NCI-H82 treated with DMSO at 0.1 percent for 48 hours (cell line): ENCODE measurements around the gene MTX3.

ENCODE experiments used
- DNase-seq: peaks from one replicate; lab custom pipeline; 2025; ENCODE audit not compliant: unreplicated experiment; lab: John Stamatoyannopoulos, UW

Gene MTX3

DNA sequence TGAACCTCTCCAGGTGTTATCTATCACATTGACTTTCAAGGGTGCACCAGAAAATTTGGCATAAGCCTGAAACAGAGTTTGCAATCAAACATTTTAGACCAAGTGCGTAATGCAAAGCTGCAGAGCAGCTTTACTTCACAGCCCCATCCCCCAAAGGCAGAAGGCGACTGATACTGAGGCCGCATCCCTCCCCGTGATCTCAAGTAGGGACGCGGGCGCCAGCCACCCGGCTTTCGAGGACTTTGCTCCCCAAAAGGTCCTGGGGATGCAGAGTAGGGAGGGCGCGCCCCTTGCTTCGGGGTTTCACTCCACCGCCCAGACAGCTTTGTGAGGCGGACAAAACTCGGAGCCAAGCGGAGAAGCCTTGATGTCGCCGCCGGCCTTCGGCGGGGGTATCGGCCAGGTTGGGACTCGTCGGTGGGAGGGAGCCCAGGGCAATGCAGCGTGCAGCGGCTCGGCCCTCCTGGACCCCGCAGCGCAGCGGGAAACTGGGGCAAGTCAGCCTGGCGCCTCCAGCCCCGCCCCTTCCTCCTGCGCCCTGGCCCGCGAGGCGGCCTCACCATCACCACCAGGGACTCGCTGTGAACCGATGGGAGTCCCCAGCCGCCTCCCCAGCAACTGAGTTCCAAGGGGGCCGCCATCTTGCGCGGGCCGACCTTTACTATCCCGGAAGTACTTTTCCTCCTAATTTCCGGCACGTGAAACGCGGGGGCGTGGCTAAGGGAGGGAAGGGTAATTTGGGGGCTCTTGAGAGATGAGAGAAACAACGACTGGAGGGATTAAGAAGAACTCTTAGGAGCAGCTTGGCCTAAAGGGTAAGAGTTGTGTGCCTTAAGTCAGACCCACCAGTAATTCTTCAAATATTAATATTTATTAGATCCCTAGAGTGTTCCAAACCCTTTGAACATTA is at the start of gene MTX3:
MTX3 (minus strand) TSS at position 665 of the 910 bp plus-strand sequence; CDS start at position 641, 24 bp downstream.
- peak; percentile 86 for DNase-seq

GRCh38 chr5:80039650-80040049 is 48.6 kb upstream of the MTX3 start:
- DNase-seq: no peak

DNA sequence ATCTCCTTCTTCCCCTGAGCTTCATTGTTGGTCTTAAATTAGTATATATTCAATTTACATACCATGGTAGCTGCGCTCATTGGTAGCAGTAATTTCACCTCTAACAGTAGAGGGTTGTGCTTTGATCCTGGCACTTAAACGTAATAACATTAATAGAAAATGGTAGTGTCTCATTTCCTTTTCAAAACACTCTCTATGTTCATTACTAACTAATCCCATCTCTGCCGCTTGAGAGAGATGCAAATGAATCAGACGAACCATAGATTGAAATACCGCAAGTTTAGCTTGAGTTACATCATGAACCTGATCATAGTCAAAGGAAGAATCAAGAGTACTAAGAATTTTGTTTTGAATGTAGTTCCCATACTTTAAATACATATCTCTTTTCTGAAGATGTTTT is 46.3 kb upstream of the MTX3 start:
- peak; percentile 64 for DNase-seq

DNA sequence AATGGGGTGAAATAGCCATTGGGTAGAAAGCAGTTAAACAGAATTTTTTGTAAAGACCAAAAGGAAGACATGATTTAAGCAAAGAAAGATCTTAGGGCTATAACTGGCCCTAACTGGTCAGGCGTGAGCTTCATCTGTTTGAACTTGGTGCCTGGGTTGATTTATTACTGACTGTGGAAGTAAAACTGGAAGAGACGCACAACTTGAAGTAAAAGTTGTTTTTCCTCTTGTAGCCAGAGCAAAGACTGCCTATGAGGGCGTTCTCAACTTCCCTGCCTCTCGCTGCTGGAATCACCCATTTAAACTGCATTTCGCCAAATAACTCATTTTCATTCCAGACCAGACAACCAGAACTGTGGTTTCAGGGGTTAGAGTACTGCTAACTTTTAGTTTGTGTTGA is 45.6 kb upstream of the MTX3 start:
- DNase-seq: no peak

DNA sequence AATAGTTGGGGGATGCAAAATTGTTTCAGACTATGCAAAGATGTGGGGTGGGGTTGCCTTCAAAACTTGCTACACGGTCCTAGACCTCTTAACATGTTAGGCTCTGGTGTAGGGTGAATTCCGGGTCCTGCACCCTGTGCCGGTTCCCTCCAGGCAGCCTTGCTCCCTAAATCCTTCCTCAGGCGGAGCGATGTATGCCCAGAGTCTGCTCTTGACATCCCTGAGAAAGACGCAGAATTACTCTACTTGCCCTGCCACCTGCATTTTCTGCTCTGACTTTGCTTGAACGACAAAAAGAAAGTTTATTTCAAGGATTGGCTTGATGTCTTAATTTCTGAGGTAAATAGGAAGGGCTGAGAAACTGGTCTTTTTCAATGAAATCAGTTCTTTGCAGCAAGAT is 44.8 kb upstream of the MTX3 start:
- no peak for DNase-seq

GRCh38 chr5:80034962-80035821 is 44.1 kb upstream of the MTX3 start, which contains the start of gene THBS4:
THBS4 (plus strand) TSS chr5:80035348; CDS start chr5:80035538, 190 bp downstream.
- no peak for DNase-seq

- DNase-seq: no peak
Measured at GRCh38 chr5:80034559-80034958, 43.5 kb upstream of the MTX3 start.

DNA sequence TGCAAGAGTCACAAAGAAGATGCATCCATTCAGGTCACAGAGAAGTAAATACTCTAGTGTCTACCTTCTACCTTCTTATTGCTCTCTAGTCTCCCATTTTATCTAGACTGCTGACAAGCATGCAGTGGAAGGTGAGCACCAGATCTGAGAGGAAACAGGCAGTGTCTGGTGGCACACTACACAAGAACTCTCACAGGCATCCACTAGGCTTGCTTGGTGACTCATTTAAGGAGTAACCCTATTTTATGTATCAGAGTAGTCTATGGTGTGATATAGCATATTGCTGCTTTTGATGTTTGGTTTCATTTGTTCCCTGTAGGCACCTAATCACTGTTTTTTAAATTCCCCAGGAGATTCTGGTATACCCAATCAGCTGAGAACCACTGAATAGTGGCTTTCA is 42.5 kb upstream of the MTX3 start:
- DNase-seq: no peak

DNA sequence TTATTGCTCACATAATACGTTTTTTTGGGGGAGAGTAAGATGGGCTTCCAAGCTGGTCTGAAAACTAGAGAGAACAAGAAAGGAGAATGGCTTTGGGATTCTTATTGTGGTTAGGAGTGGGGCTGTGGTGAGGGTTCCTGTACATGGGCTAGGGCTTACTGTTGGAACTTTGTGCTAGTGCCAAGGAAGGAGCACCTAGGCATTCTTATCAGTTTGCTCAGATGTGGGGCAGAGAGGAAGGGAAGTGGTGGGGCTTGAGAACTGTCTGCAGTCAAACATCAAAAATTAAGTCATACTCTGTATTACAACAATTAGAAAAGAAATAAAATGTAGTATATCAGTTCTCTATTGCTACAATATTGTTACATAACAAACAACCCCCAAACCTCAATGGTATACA is 40.0 kb upstream of the MTX3 start:
- DNase-seq: no peak

- DNase-seq: no peak
Measured at GRCh38 chr5:80026841-80027240, 35.8 kb upstream of the MTX3 start.

GRCh38 chr5:80025069-80025468 is 34.0 kb upstream of the MTX3 start:
- DNase-seq: no peak

DNA sequence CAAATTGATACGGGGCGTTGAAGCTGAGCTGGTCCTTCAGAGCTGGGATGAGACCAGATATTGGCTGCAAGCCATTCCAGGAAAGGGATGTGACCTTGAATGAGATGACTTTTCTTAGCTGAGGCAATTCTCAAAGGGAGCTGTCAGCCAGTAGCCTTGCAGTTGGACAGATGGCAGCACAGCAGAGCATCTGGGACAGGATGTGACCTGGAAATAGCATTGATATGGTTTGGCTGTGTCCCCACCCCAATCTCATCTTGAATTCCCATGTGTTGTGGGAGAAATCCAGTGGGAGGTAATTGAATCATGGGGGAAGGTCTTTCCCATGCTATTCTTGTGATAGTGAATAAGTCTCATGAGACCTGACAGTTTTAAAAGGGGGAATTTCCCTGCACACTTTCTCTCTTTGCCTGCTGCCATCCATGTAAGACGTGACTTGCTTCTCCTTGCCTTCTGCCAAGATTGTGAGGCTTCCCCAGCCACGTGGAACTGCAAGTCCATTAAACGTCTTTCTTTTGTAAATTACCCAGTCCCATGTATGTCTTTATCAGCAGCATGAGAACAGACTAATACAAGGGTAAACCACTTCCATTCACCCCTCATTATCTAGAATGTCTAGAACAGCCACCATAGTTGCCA is 19.8 kb upstream of the MTX3 start:
- no peak for DNase-seq

DNA sequence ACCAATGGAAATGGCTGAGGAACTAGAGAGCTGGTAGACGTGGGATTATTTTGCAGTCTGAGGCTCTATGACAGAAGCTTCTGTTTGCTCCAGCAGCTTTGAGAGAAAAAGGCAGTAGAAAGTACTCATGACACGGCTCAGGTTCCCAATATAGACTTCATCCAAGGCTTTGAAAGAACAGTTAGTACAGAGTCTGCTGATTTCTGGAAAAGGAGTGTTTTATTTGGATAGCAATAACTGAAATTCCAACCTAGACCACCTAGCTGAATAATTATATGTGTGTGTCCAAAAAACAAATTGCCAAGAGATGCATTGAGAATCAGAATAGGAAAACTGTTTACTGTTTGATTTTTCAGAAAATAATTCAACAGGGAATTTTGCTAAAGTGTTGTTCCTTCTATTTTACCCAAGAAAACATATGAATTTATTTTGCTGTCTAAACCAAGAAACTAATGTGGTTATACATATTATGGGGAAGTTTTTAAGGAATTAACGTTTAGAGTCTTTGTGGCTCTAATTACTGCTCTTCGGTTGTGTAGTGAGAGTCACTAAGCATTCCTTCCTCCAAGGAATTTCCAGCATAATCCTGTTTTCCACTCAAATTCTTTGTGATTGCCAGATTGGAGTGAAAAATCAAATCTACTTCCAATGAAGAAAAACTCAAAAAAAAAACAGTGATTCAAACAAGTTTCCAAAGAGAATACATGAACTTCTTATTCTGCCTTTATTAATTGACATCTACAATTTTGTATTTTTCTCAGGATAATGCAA is 18.1 kb upstream of the MTX3 start:
- no peak for DNase-seq

- DNase-seq: no peak
Measured at GRCh38 chr5:80002677-80003076, 11.6 kb upstream of the MTX3 start.

- no peak for DNase-seq
Measured at GRCh38 chr5:79999722-80000121, 8.7 kb upstream of the MTX3 start.

DNA sequence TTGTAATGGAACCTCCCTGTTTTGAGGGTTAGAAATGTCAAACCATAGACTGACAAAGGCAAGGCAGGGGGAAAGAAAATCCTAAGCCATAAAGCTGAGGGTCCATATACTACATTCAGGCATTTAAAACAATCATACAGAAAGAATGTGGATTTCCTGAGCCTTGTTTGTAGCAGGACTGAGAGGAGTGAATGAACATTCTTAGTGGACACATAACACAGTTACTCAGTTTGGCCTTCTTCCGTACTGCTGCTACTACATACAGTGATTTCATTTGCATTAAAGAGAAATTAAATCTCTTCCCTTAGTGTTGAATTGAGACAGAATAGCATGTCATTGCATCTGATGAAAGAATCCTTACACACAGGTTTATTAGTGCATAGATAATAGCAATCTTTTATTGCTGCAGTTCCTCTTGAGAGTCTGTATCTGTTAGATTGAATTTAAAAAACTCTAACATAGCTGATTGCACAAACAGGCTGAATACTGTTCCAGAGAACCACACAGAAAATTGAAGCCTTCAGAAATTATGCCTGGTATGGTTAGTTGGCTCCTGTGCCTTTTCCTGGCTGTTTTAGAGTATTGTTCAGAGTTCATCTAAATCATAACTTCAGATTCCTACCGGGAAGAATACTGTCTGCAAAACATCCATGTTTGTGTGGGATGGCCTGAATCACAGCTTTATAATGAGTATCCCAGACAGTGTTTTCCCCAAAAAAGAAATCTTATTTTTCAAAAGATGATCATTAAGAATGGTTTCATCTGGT is 2.0 kb upstream of the MTX3 start:
- no peak for DNase-seq

DNA sequence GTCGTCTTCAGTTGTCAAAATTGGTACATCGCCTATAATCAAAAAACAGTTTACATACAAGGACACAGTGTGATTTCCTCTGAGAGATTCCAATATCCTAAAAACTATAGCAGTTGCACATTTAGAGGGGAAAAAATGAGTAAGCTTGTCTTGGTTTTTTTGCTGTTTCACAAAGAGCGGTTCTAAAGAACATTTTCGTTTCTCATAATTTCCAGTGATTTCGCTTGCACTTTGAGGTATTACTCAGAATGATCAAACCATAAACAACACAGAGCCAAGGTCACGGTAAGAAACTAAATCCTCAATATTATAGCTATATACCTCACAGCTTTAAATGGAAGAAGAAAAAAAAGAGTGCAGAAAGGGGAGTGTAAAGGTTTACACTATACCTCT is 861 bp downstream of the MTX3 start:
- DNase-seq: no peak

- DNase-seq: no peak
Measured at GRCh38 chr5:79986260-79986659, 4.8 kb downstream of the MTX3 start.

- DNase-seq: no peak
Measured at GRCh38 chr5:79985288-79985687, 5.8 kb downstream of the MTX3 start.

GRCh38 chr5:79984363-79984762 is 6.7 kb downstream of the MTX3 start:
- DNase-seq: no peak
